Chondrocyte (in vitro differentiated cells): Measurements from ENCODE around the gene FAF2. TPM values are rescaled to one million over a fixed set of nuclear protein-coding genes. Genes with fewer than 3 reads are reported as not detected.
A peak's percentile ranks its signal among the peaks of the same experiment; 100 is the strongest.

ENCODE experiments used
- DNase-seq: peaks from one replicate; pipeline ENCODE4 v3.0.0; 2021; ENCODE audit warnings: mixed read lengths, low spot score
- H3K27ac Mint-ChIP-seq: one replicate; pipeline ENCODE4 v1.8.0; 2021; ENCODE audit warnings: mild to moderate bottlenecking, moderate library complexity, mixed read lengths; ENCODE audit not compliant: unreplicated experiment
- H3K27me3 Mint-ChIP-seq: 2 replicates; pipeline ENCODE4 v1.8.0; 2021; ENCODE audit warnings: low read depth, mixed read lengths
- H3K36me3 Mint-ChIP-seq: 2 replicates; pipeline ENCODE4 v1.8.0; 2021; ENCODE audit warnings: low read depth, mixed read lengths
- H3K4me1 Mint-ChIP-seq: 2 replicates; pipeline ENCODE4 v1.8.0; 2021; ENCODE audit warnings: low read depth, mild to moderate bottlenecking, mixed read lengths
- H3K4me3 Mint-ChIP-seq: one replicate; pipeline ENCODE4 v1.8.0; 2021; ENCODE audit warnings: mild to moderate bottlenecking, moderate library complexity, mixed read lengths; ENCODE audit not compliant: unreplicated experiment
- H3K9me3 Mint-ChIP-seq: 2 replicates; pipeline ENCODE4 v1.8.0; 2021; ENCODE audit warnings: low read depth, mixed read lengths
- CTCF ChIP-seq: fragments of 200-600 bp; sonication (generic); IDR thresholded peaks from 2 replicates; pipeline ENCODE4 v1.5.0; 2021; ENCODE audit warnings: antibody characterized with exemption, mild to moderate bottlenecking, moderate library complexity
- total RNA-seq: library from RNA; stranded (reverse); gene quantifications from 3 replicates; pipeline ENCODE4 v1.2.1, GENCODE V29; 2021

FAF2 gene
- total RNA-seq, 1 donor from 2014 or later = 40.0 TPM

- peak; percentile 99 for DNase-seq
- Mint-ChIP-seq H3K4me1 (peaks cover 67% of the 10 kb centered on the region), H3K9me3 (no peaks in the 10 kb centered on the region), H3K27me3 (no peaks in the 10 kb centered on the region), H3K27ac (peak overlapping the region; percentile 99), H3K36me3 (no peaks in the 10 kb centered on the region), H3K4me3 (peak overlapping the region; percentile 91)
- TF ChIP-seq CTCF = no peak
These were observed 89.5 kb downstream of the FAF2 start for GRCh38 chr5:176537554-176538229.

- TF ChIP-seq CTCF = peak; percentile 28
- H3K36me3 Mint-ChIP-seq = no peaks in the 10 kb centered on the region
- peak overlapping the region; percentile 99 for H3K27ac Mint-ChIP-seq
- no peak for DNase-seq
- H3K4me3 Mint-ChIP-seq = peak overlapping the region; percentile 91
- no peaks in the 10 kb centered on the region for H3K9me3 Mint-ChIP-seq
- H3K27me3 Mint-ChIP-seq = no peaks in the 10 kb centered on the region
- peaks cover 62% of the 10 kb centered on the region for H3K4me1 Mint-ChIP-seq
These were observed 90.2 kb downstream of the FAF2 start for GRCh38 chr5:176538230-176538988.

GRCh38 chr5:176538989-176539384 lies 90.8 kb downstream of the FAF2 start:
- H3K4me3 Mint-ChIP-seq = no peak overlapping the region
- H3K36me3 Mint-ChIP-seq = no peaks in the 10 kb centered on the region
- peaks cover 61% of the 10 kb centered on the region for H3K4me1 Mint-ChIP-seq
- H3K9me3 Mint-ChIP-seq = no peaks in the 10 kb centered on the region
- TF ChIP-seq CTCF = no peak
- DNase-seq = no peak
- no peaks in the 10 kb centered on the region for H3K27me3 Mint-ChIP-seq
- H3K27ac Mint-ChIP-seq = no peak overlapping the region

- H3K9me3 Mint-ChIP-seq = no peaks in the 10 kb centered on the region
- H3K36me3 Mint-ChIP-seq = no peaks in the 10 kb centered on the region
- peak overlapping the region; percentile 90 for H3K27ac Mint-ChIP-seq
- H3K27me3 Mint-ChIP-seq = no peaks in the 10 kb centered on the region
- H3K4me1 Mint-ChIP-seq = peaks cover 50% of the 10 kb centered on the region
- no peak for DNase-seq
- H3K4me3 Mint-ChIP-seq = no peak overlapping the region
- TF ChIP-seq CTCF = no peak
These were observed 92.3 kb downstream of the FAF2 start for GRCh38 chr5:176540476-176540899.

GRCh38 chr5:176540956-176541337 lies 92.8 kb downstream of the FAF2 start:
- Mint-ChIP-seq H3K4me1 (peaks cover 45% of the 10 kb centered on the region), H3K36me3 (no peaks in the 10 kb centered on the region), H3K4me3 (no peak overlapping the region), H3K27me3 (no peaks in the 10 kb centered on the region), H3K27ac (peak overlapping the region; percentile 90), H3K9me3 (no peaks in the 10 kb centered on the region)
- TF ChIP-seq CTCF = no peak
- no peak for DNase-seq
